HepG2 (cell line): ENCODE measurements around the gene TFAM. TPM values are rescaled to one million over a fixed set of nuclear protein-coding genes. Genes with fewer than 3 reads are reported as not detected.
"Not testable (repeated sequence)": the region's sequence is repeated elsewhere in the genome, so short reads cannot be mapped to it uniquely, and the experiment has no call there.

Source experiments
- ATAC-seq: fragments of 200-7000 bp; cut with Tn5 transposase; 3 replicates; pipeline ENCODE4 v1.9.1; 2020; ENCODE audit warnings: mild to moderate bottlenecking, moderate library complexity
- BruUV-seq: library from RNA; stranded (reverse); fragments of 400-500 nt; replicated peaks from 2 replicates; lab custom pipeline; 2021; lab: Mats Ljungman, UMichigan
- CTCF ChIA-PET: fragments of 300-600 bp; formaldehyde crosslinking; extraction: SDS; loops from one replicate; lab custom pipeline; 2021; ENCODE audit warnings: low total read pairs, inconsistent platforms, low intra/inter-chr PET ratio; lab: Yijun Ruan, JAX
- POLR2A ChIA-PET: fragments of 350-600 bp; sonication (Branson Sonifier 250); formaldehyde crosslinking; loops from one replicate; lab custom pipeline; 2020; ENCODE audit warnings: antibody characterized with exemption, inconsistent platforms; lab: Yijun Ruan, JAX
- DNase-seq: peaks from one replicate; pipeline ENCODE4 v3.0.0-alpha.2; 2015; ENCODE audit warnings: low spot score
- FAIRE-seq: peaks from 3 replicates; lab custom pipeline; 2011; peaks lifted over from hg19 to GRCh38; lab: Jason Lieb, UNC
- H2AFZ ChIP-seq: one replicate; pipeline ENCODE4 v1.6.1; 2011; ENCODE audit warnings: low read length, inconsistent platforms
- H3K27ac ChIP-seq: fragments of 300-600 bp; 3 replicates; pipeline ENCODE4 v1.8.0; 2011; ENCODE audit warnings: mixed run types, mild to moderate bottlenecking, mixed read lengths, low read length, inconsistent platforms; ENCODE audit not compliant: insufficient read depth; ENCODE audit errors: extremely low read length
- H3K27me3 ChIP-seq, 2 experiments: fragments of 200-600 bp in 1 of 2; 2 replicates in 1 of 2; 3 replicates in 1 of 2; pipeline versions ENCODE4 v1.6.0 to v1.8.0; 2011; ENCODE audit warnings: low read length in 2 of 2, mild to moderate bottlenecking in 2 of 2, moderate library complexity in 2 of 2, inconsistent platforms in 1 of 2; ENCODE audit not compliant: insufficient read depth in 2 of 2, control insufficient read depth in 1 of 2
- H3K36me3 ChIP-seq, 2 experiments: fragments of 200-600 bp in 1 of 2; replicated peaks in 1 of 2; 2 replicates in 1 of 2; 3 replicates in 1 of 2; pipeline versions ENCODE4 v1.5.1 to v1.8.0; 2011; ENCODE audit warnings: low read length in 2 of 2, inconsistent platforms in 1 of 2; ENCODE audit not compliant: insufficient read depth in 2 of 2, control insufficient read depth in 1 of 2
- H3K4me1 ChIP-seq: 2 replicates; pipeline ENCODE4 v1.5.1; 2012; ENCODE audit warnings: low read length, inconsistent platforms; ENCODE audit not compliant: insufficient read depth
- H3K4me2 ChIP-seq: 2 replicates; pipeline ENCODE4 v1.6.0; 2011; ENCODE audit warnings: low read depth, low read length, inconsistent platforms
- H3K4me3 ChIP-seq, 3 experiments: fragments of 200-600 bp in 1 of 3; sonication (generic), shearing (Covaris generic) in 1 of 3; replicated peaks in 1 of 3; 2 replicates each; pipeline ENCODE4 v1.5.1; 2011 to 2016; ENCODE audit warnings: low read length in 3 of 3, inconsistent platforms in 2 of 3, low read depth in 2 of 3, mild to moderate bottlenecking in 2 of 3, control low read depth in 1 of 3, mixed read lengths in 1 of 3; ENCODE audit not compliant: insufficient read depth in 1 of 3
- H3K79me2 ChIP-seq: one replicate; pipeline ENCODE4 v1.6.1; 2011; ENCODE audit warnings: low read length, inconsistent platforms; ENCODE audit not compliant: insufficient read depth
- H3K9ac ChIP-seq: 2 replicates; pipeline ENCODE4 v1.6.0; 2011; ENCODE audit warnings: mild to moderate bottlenecking, low read depth, low read length, inconsistent platforms; ENCODE audit not compliant: insufficient read depth
- H3K9me3 ChIP-seq: 2 replicates; pipeline ENCODE4 v1.5.1; 2012; ENCODE audit warnings: mild to moderate bottlenecking, low read length
- H4K20me1 ChIP-seq: 2 replicates; pipeline ENCODE4 v1.6.0; 2011; ENCODE audit warnings: inconsistent platforms, mild to moderate bottlenecking, low read length, moderate library complexity; ENCODE audit not compliant: insufficient read depth
- BORCS8-MEF2B ChIP-seq: sonication (generic); formaldehyde crosslinking; IDR thresholded peaks from 2 replicates; pipeline ENCODE4 v1.8.0; 2022; ENCODE audit warnings: mild to moderate bottlenecking, missing genetic modification reagents
- HNRNPK ChIP-seq: fragments of 200-400 bp; formaldehyde crosslinking; IDR thresholded peaks from 2 replicates; pipeline ENCODE4 v1.6.1; 2018; ENCODE audit warnings: low read length, low read depth, moderate library complexity, mild to moderate bottlenecking; ENCODE audit not compliant: poor library complexity, severe bottlenecking
- JDP2 ChIP-seq: sonication (generic); formaldehyde crosslinking; IDR thresholded peaks from 2 replicates; pipeline ENCODE4 v1.8.1; 2022; ENCODE audit warnings: missing genetic modification reagents, borderline replicate concordance
- KLF11 ChIP-seq: IDR thresholded peaks from 2 replicates; pipeline ENCODE4 v1.6.1; 2016; ENCODE audit warnings: missing compliant biosample characterization
- MAFF ChIP-seq: IDR thresholded peaks from 2 replicates; pipeline ENCODE4 v1.6.1; 2011; ENCODE audit warnings: low read depth, low read length, improper control_type of control experiment
- POGZ ChIP-seq: sonication (generic); formaldehyde crosslinking; IDR thresholded peaks from 2 replicates; pipeline ENCODE4 v1.4.0; 2020; ENCODE audit warnings: mild to moderate bottlenecking, missing genetic modification reagents
- RFXAP ChIP-seq: sonication (generic); formaldehyde crosslinking; IDR thresholded peaks from 2 replicates; pipeline ENCODE4 v1.4.0; 2020; ENCODE audit warnings: missing genetic modification reagents, borderline replicate concordance
- RXRA ChIP-seq: sonication (generic); formaldehyde crosslinking; IDR thresholded peaks from 2 replicates; pipeline ENCODE4 v1.5.1; 2020; ENCODE audit warnings: missing genetic modification reagents
- SRSF9 ChIP-seq: fragments of 200-400 bp; formaldehyde crosslinking; IDR thresholded peaks from 2 replicates; pipeline ENCODE4 v1.6.1; 2018; ENCODE audit warnings: borderline replicate concordance, mild to moderate bottlenecking, low read depth, low read length; ENCODE audit not compliant: insufficient read depth, poor library complexity, severe bottlenecking
- STAT5B ChIP-seq: sonication (generic); formaldehyde crosslinking; IDR thresholded peaks from 2 replicates; pipeline ENCODE4 v1.4.0; 2020; ENCODE audit warnings: missing genetic modification reagents
- ZBTB42 ChIP-seq: sonication (generic); formaldehyde crosslinking; IDR thresholded peaks from 2 replicates; pipeline ENCODE4 v1.5.0; 2020; ENCODE audit warnings: mild to moderate bottlenecking, missing genetic modification reagents
- ZC3H4 ChIP-seq: sonication (generic); formaldehyde crosslinking; IDR thresholded peaks from 2 replicates; pipeline ENCODE4 v1.4.0; 2020; ENCODE audit warnings: missing genetic modification reagents, borderline replicate concordance
- ZNF317 ChIP-seq: sonication (generic); formaldehyde crosslinking; IDR thresholded peaks from 2 replicates; pipeline ENCODE4 v1.5.0; 2020; ENCODE audit warnings: mild to moderate bottlenecking, missing genetic modification reagents
- ZNF383 ChIP-seq: sonication (generic); formaldehyde crosslinking; IDR thresholded peaks from 2 replicates; pipeline ENCODE4 v1.4.0; 2020; ENCODE audit warnings: missing genetic modification reagents, mild to moderate bottlenecking, borderline replicate concordance
- ZNF772 ChIP-seq: sonication (generic); formaldehyde crosslinking; IDR thresholded peaks from 2 replicates; pipeline ENCODE4 v1.5.0; 2020; ENCODE audit warnings: mild to moderate bottlenecking, missing genetic modification reagents
- ZSCAN21 ChIP-seq: sonication (generic); formaldehyde crosslinking; IDR thresholded peaks from 2 replicates; pipeline ENCODE4 v1.8.0; 2022; ENCODE audit warnings: mild to moderate bottlenecking, missing genetic modification reagents, moderate library complexity, borderline replicate concordance
- WGBS: methylation state at CpG from one replicate; pipeline ENCODE4 v1.1.6; 2017; ENCODE audit warnings: low lambda C conversion rate; 5-methylcytosine and 5-hydroxymethylcytosine counted together
- in situ Hi-C: cut with HindIII; loops from 2 replicates; pipeline ENCODE4 v1.10.0; 2017; ENCODE audit warnings: low pct_unique_long_range_greater_than_20kb; ENCODE audit not compliant: extremely low pct_ligation_motif_present
- intact Hi-C: fragments of 100-400 bp; cut with micrococcal nuclease; formaldehyde crosslinking; loops from one replicate; pipeline ENCODE4 v1.10.0; 2022; ENCODE audit not compliant: unreplicated experiment
- polyA plus RNA-seq, 8 experiments: library from polyadenylated mRNA; depleted of rRNA in 3 of 8; stranded (reverse) in 7 of 8; unstranded in 1 of 8; fragments of >200 nt; fragmentation: Illumina TruSeq in 4 of 8; extraction: Trizol in 4 of 8; gene quantifications; 2 replicates each; pipeline versions ENCODE4 v1.2.1 to v1.2.3, GENCODE V29; 2011 to 2016; ENCODE audit warnings: low read depth in 4 of 8, missing spikeins in 1 of 8, mixed read lengths in 1 of 8; ENCODE audit not compliant: insufficient read depth in 1 of 8
- total RNA-seq, 5 experiments: library from RNA; depleted of rRNA; stranded (reverse); fragments of >200 nt; fragmentation: Illumina TruSeq; extraction: Trizol; gene quantifications; 2 replicates each; pipeline ENCODE4 v1.2.3, GENCODE V29; 2016; ENCODE audit warnings: low read depth in 1 of 5
- TF ChIP-seq, protein P1 (sequence below): sonication (generic); formaldehyde crosslinking; IDR thresholded peaks from 2 replicates; pipeline ENCODE4 v1.4.0; 2020; ENCODE audit warnings: mild to moderate bottlenecking, missing genetic modification reagents
- TF ChIP-seq, protein P2 (sequence below): sonication (generic); formaldehyde crosslinking; IDR thresholded peaks from 2 replicates; pipeline ENCODE4 v1.8.1; 2023; ENCODE audit warnings: mild to moderate bottlenecking, moderate library complexity, missing genetic modification reagents

The TFAM gene
- total and polyA plus RNA-seq, 2 of the 13 experiments (the other 11 are each of a cell fraction or from before 2014, with no cell fraction given), result 18.4 to 125 TPM

DNA sequence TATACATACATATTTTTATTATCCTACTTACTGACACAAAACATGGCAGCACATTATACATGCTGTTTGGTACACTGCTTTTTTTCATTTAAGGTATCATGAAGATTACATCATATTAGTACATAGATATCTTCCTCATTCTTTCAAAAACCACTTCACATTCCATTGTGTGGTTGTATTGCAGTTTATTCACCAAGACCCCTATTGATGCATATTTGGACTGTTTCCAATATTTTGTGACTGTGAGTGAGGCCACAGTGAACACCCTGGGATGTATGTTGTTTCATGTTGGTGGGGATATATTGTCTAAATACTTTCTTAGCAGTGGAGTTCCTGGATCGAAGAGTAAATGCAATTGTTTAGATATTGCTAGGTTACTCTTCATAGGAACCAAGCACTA is 39.0 kb downstream of the TFAM start (continued):
- TF ChIP-seq BORCS8-MEF2B (CRISPR knock-in tag) (no peak), ZSCAN21 (CRISPR knock-in tag) (no peak), ZNF317 (CRISPR knock-in tag) (no peak)

DNA sequence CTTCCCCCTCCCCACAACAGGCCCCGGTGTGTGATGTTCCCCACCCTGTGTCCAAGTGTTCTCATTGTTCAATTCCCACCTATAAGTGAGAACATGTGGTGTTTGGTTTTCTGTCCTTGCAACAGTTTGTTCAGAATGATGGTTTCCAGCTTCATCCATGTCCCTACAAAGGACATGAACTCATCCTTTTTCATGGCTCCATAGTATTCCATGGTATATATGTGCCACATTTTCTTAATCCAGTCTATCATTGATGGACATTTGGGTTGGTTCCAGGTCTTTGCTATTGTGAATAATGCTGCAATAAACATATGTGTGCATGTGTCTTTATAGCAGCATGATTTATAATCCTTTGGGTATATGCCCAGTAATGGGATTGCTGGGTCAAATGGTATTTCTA is 43.2 kb downstream of the TFAM start:
- DNase-seq, H3K79me2 ChIP-seq, H3K27me3 ChIP-seq, H3K36me3 ChIP-seq, intact Hi-C loops, ATAC-seq, H3K4me2 ChIP-seq, H3K27ac ChIP-seq, H3K4me3 ChIP-seq, H4K20me1 ChIP-seq, in situ Hi-C loops, H3K9ac ChIP-seq, BruUV-seq, POLR2A ChIA-PET, CTCF ChIA-PET, FAIRE-seq, H2AFZ ChIP-seq, H3K4me1 ChIP-seq: not testable (repeated sequence)
- H3K9me3 ChIP-seq, result peaks cover 11% of the 10 kb centered on the region; the same call in 1 of the 2 replicates
- WGBS, result 95% methylated on average over 1 of the region's 1 CpG

DNA sequence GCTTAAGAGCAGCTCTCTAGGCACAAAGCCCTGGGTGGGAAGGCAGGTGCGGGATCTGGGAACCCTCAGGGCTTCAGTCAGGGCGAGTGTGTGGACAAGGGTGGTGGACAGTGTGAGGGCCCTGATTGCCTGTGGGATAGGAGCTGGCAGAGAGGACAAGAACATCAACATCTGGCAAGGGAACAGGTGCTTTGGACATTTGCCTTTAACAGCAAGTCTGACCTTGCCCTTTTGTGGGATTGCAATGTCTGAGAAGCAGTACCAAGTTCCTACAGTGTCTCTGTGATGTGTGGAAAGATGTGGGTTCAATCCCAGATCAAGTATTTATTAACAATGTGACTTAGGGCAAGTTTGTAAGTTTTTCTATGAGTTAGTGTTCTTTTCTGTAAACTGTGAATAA is 46.7 kb downstream of the TFAM start:
- no peak for FAIRE-seq
- H3K36me3 ChIP-seq, result no peaks in the 10 kb centered on the region
- no peaks in the 10 kb centered on the region for H3K79me2 ChIP-seq
- H4K20me1 ChIP-seq, result no peaks in the 10 kb centered on the region
- H3K4me2 ChIP-seq, result no peak overlapping the region
- WGBS, result 80% methylated on average over 2 of the region's 2 CpGs
- DNase-seq, result no peak
- no TSS peak for BruUV-seq
- no peak for ATAC-seq
- H3K4me3 ChIP-seq, result no peak overlapping the region
- intact Hi-C loops, result no loop called here
- POLR2A ChIA-PET, result no interaction called here
- H3K4me1 ChIP-seq, result peaks cover 13% of the 10 kb centered on the region
- H3K27me3 ChIP-seq, result no peaks in the 10 kb centered on the region
- H3K9me3 ChIP-seq, result no peaks in the 10 kb centered on the region
- no peak overlapping the region for H3K27ac ChIP-seq
- no peak overlapping the region for H3K9ac ChIP-seq
- no peak overlapping the region for H2AFZ ChIP-seq
- CTCF ChIA-PET, result no interaction called here
- in situ Hi-C loops, result no loop called here
- TF ChIP-seq, protein P1, sequence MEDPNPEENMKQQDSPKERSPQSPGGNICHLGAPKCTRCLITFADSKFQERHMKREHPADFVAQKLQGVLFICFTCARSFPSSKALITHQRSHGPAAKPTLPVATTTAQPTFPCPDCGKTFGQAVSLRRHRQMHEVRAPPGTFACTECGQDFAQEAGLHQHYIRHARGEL, result no peak
- TF ChIP-seq SRSF9 (no peak), JDP2 (CRISPR knock-in tag) (no peak), ZNF772 (CRISPR knock-in tag) (no peak), RXRA (CRISPR knock-in tag) (no peak), ZBTB42 (CRISPR knock-in tag) (no peak), ZC3H4 (no peak), HNRNPK (no peak), ZNF383 (CRISPR knock-in tag) (no peak), STAT5B (CRISPR knock-in tag) (no peak), POGZ (CRISPR knock-in tag) (no peak), MAFF (no peak), KLF11 (CRISPR knock-in tag) (no peak), ZNF317 (CRISPR knock-in tag) (no peak), RFXAP (CRISPR knock-in tag) (no peak)
- TF ChIP-seq, protein P2, sequence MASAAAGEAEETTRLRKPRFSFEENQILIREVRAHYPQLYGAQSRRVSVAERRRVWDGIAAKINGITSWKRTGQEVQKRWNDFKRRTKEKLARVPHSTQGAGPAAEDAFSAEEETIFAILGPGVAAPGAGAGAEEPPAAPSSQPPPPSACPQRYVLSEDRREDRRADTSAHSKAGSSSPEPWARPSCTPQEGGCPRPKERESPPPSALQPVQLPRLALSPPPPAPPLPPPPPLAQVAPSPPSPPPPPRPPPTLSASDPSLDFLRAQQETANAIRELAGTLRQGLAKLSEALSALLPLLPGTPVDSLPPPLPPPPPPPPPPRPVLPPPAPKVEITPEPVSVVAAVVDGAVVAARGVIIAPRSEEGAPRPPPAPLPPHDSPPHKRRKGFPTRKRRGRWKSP (CRISPR knock-in tag), result no peak
